ENCODE measurements around the gene MOB3B.

Gene MOB3B

DNA sequence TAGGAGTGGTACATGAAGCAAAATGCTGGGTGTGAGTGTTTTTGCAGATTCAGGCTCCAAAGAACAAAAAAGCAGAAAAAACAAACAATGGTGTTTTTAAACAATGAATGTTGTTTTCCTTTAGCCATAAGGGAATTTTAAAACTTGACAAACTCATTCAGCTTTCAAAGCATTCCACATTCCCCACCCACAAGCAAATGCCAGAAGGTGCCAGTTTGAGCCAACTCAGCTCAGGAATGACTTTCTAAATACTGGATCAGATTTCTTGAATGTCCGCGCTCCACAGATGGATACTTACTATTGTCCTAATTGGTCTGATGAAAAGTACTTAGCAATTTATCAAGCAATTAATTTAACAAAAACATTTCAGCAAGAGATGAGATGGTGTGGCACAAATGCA lies 12.9 kb upstream of the MOB3B start:
- Histone ChIP-seq H3K9me3 (ENCODE audit: control insufficient read depth, low read length) (no peaks in the 10 kb centered on the region), H3K36me3 (ENCODE audit: control insufficient read depth, insufficient read depth, low read length) (peaks cover 4% of the 10 kb centered on the region), H3K27ac (ENCODE audit: insufficient read depth, low read length, poor library complexity, severe bottlenecking) (no peak overlapping the region), H3K4me1 (ENCODE audit: control insufficient read depth, insufficient read depth, low read length, poor library complexity, severe bottlenecking) (no peaks in the 10 kb centered on the region), H3K27me3 (replicated peaks; ENCODE audit: control insufficient read depth, insufficient read depth, low read length, poor library complexity, severe bottlenecking) (no peaks in the 10 kb centered on the region), H3K4me3 (ENCODE audit: insufficient read depth, low read depth, low read length, poor library complexity, severe bottlenecking) (no peak overlapping the region)
- DNase-seq, result no peak

GRCh38 chr9:27541740-27542139 lies 12.1 kb upstream of the MOB3B start:
- Histone ChIP-seq H3K27ac (ENCODE audit: insufficient read depth, low read length, poor library complexity, severe bottlenecking) (no peak overlapping the region), H3K27me3 (replicated peaks; ENCODE audit: control insufficient read depth, insufficient read depth, low read length, poor library complexity, severe bottlenecking) (no peaks in the 10 kb centered on the region), H3K36me3 (ENCODE audit: control insufficient read depth, insufficient read depth, low read length) (peaks cover 4% of the 10 kb centered on the region), H3K9me3 (ENCODE audit: control insufficient read depth, low read length) (no peaks in the 10 kb centered on the region), H3K4me1 (ENCODE audit: control insufficient read depth, insufficient read depth, low read length, poor library complexity, severe bottlenecking) (no peaks in the 10 kb centered on the region), H3K4me3 (ENCODE audit: insufficient read depth, low read depth, low read length, poor library complexity, severe bottlenecking) (no peak overlapping the region)
- no peak for DNase-seq

DNA sequence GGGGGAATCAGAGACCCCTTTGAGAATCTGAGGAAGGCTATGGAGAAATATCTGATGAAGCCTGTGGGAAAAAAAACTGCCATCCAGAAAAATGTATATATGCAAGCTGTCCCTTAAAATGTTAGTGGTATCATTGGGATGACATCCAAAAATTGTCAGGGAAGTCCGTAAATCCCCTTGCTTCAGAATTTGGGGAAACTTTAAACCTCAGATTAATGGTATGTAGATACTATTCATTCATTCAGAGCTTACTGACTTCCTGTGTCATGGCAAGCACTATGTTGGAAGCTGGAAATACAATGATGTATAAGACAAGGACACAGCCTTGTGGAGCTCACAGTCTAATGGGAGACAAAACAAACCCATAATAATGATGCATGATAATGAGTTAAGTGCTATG lies 10.9 kb upstream of the MOB3B start:
- no peak for DNase-seq
- H3K4me3 ChIP-seq (ENCODE audit: insufficient read depth, low read depth, low read length, poor library complexity, severe bottlenecking), result no peak overlapping the region
- no peaks in the 10 kb centered on the region for H3K4me1 ChIP-seq (ENCODE audit: control insufficient read depth, insufficient read depth, low read length, poor library complexity, severe bottlenecking)
- no peaks in the 10 kb centered on the region for H3K9me3 ChIP-seq (ENCODE audit: control insufficient read depth, low read length)
- no peaks in the 10 kb centered on the region for H3K27me3 ChIP-seq (replicated peaks; ENCODE audit: control insufficient read depth, insufficient read depth, low read length, poor library complexity, severe bottlenecking)
- H3K36me3 ChIP-seq (ENCODE audit: control insufficient read depth, insufficient read depth, low read length), result peaks cover 4% of the 10 kb centered on the region
- H3K27ac ChIP-seq (ENCODE audit: insufficient read depth, low read length, poor library complexity, severe bottlenecking), result no peak overlapping the region

DNA sequence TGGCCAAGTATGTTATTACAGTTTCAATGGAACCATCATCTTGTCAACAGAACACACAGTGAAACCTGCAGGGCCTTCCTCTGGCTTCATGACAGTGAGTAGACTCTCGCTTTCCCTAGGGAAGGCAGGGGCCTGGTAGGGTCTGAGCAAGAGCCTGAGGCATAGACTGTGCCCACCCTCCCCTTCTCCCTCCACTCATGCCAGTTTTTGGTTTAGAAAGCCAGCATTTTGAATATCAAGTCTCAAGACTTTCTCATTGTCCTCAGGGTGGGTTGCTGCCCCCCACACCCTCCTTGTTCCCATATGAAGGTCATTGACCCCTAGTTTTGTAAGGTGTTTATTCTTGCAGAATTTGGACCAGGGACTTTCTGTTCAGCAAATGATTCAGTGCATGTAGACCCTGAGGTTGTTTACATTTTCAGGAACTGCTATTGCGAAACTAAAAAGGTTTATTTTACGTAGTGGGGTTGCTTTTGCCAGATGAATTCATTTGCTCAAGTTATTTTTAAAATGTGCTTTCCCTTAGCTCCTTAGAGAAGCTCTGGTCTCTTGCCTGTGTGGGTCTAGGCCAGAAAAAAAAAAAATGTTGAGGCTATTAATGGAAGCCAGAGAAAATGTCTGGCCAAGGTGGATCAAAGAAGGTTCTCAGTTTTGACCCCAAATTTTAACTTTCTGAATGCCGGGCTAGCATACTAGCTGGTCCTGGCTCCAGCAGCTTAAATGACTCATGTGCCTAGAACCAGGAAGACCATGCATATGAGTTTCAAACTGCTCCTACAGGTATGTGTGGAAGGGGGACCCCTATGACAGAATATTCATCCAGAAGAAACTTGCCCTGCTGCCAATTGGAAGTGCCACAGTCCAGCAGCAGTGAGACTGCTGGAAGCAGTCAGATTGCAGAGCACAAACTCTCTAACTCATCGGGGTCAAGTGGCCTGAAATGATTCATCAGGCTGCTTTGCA lies 10.1 kb upstream of the MOB3B start:
- Histone ChIP-seq H3K4me3 (ENCODE audit: insufficient read depth, low read depth, low read length, poor library complexity, severe bottlenecking) (no peak overlapping the region), H3K4me1 (ENCODE audit: control insufficient read depth, insufficient read depth, low read length, poor library complexity, severe bottlenecking) (no peaks in the 10 kb centered on the region), H3K36me3 (ENCODE audit: control insufficient read depth, insufficient read depth, low read length) (peaks cover 4% of the 10 kb centered on the region), H3K27ac (ENCODE audit: insufficient read depth, low read length, poor library complexity, severe bottlenecking) (no peak overlapping the region), H3K9me3 (ENCODE audit: control insufficient read depth, low read length) (no peaks in the 10 kb centered on the region), H3K27me3 (replicated peaks; ENCODE audit: control insufficient read depth, insufficient read depth, low read length, poor library complexity, severe bottlenecking) (no peaks in the 10 kb centered on the region)
- no peak for DNase-seq

- H3K27me3 ChIP-seq (replicated peaks; ENCODE audit: control insufficient read depth, insufficient read depth, low read length, poor library complexity, severe bottlenecking), result no peaks in the 10 kb centered on the region
- no peaks in the 10 kb centered on the region for H3K4me1 ChIP-seq (ENCODE audit: control insufficient read depth, insufficient read depth, low read length, poor library complexity, severe bottlenecking)
Measured at GRCh38 chr9:27538647-27539046, 9.0 kb upstream of the MOB3B start.

GRCh38 chr9:27537756-27538155 lies 8.1 kb upstream of the MOB3B start:
- DNase-seq, result no peak
- Histone ChIP-seq H3K4me3 (ENCODE audit: insufficient read depth, low read depth, low read length, poor library complexity, severe bottlenecking) (no peak overlapping the region), H3K36me3 (ENCODE audit: control insufficient read depth, insufficient read depth, low read length) (peaks cover 4% of the 10 kb centered on the region), H3K27me3 (replicated peaks; ENCODE audit: control insufficient read depth, insufficient read depth, low read length, poor library complexity, severe bottlenecking) (no peaks in the 10 kb centered on the region), H3K9me3 (ENCODE audit: control insufficient read depth, low read length) (no peaks in the 10 kb centered on the region), H3K27ac (ENCODE audit: insufficient read depth, low read length, poor library complexity, severe bottlenecking) (no peak overlapping the region), H3K4me1 (ENCODE audit: control insufficient read depth, insufficient read depth, low read length, poor library complexity, severe bottlenecking) (no peaks in the 10 kb centered on the region)

More at GRCh38 chr9:27538647-27539046, 9.0 kb upstream of the MOB3B start:
- no peak for DNase-seq
- Histone ChIP-seq H3K36me3 (ENCODE audit: control insufficient read depth, insufficient read depth, low read length) (peaks cover 4% of the 10 kb centered on the region), H3K9me3 (ENCODE audit: control insufficient read depth, low read length) (no peaks in the 10 kb centered on the region), H3K4me3 (ENCODE audit: insufficient read depth, low read depth, low read length, poor library complexity, severe bottlenecking) (no peak overlapping the region), H3K27ac (ENCODE audit: insufficient read depth, low read length, poor library complexity, severe bottlenecking) (no peak overlapping the region)

DNA sequence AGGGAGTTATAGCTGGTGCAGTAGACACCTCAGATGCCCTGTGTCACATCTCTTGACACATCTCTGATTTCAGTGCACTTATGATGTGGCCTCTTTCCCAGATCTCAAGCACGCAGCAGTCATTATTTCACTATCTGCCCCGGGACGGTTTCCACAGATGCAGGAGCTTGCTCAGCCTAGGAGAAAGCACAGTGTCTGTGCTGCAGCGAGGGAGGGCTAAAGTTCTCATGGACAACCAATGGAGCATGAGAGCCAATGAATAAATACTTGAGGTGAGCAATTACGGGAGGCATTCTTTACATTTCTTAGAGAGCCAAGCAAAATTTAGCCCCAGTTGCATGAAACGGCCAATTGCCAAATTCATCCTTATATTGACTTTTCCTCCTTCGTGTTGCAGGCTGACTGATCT lies 7.4 kb upstream of the MOB3B start:
- no peak for DNase-seq
- H3K27ac ChIP-seq (ENCODE audit: insufficient read depth, low read length, poor library complexity, severe bottlenecking), result no peak overlapping the region
- H3K9me3 ChIP-seq (ENCODE audit: control insufficient read depth, low read length), result no peaks in the 10 kb centered on the region
- H3K27me3 ChIP-seq (replicated peaks; ENCODE audit: control insufficient read depth, insufficient read depth, low read length, poor library complexity, severe bottlenecking), result no peaks in the 10 kb centered on the region
- H3K36me3 ChIP-seq (ENCODE audit: control insufficient read depth, insufficient read depth, low read length), result no peaks in the 10 kb centered on the region
- no peaks in the 10 kb centered on the region for H3K4me1 ChIP-seq (ENCODE audit: control insufficient read depth, insufficient read depth, low read length, poor library complexity, severe bottlenecking)
- H3K4me3 ChIP-seq (ENCODE audit: insufficient read depth, low read depth, low read length, poor library complexity, severe bottlenecking), result no peak overlapping the region

GRCh38 chr9:27536168-27536567 lies 6.6 kb upstream of the MOB3B start:
- Histone ChIP-seq H3K9me3 (ENCODE audit: control insufficient read depth, low read length) (no peaks in the 10 kb centered on the region), H3K27me3 (replicated peaks; ENCODE audit: control insufficient read depth, insufficient read depth, low read length, poor library complexity, severe bottlenecking) (no peaks in the 10 kb centered on the region), H3K4me1 (ENCODE audit: control insufficient read depth, insufficient read depth, low read length, poor library complexity, severe bottlenecking) (no peaks in the 10 kb centered on the region), H3K27ac (ENCODE audit: insufficient read depth, low read length, poor library complexity, severe bottlenecking) (no peak overlapping the region), H3K4me3 (ENCODE audit: insufficient read depth, low read depth, low read length, poor library complexity, severe bottlenecking) (no peak overlapping the region), H3K36me3 (ENCODE audit: control insufficient read depth, insufficient read depth, low read length) (no peaks in the 10 kb centered on the region)
- no peak for DNase-seq

DNA sequence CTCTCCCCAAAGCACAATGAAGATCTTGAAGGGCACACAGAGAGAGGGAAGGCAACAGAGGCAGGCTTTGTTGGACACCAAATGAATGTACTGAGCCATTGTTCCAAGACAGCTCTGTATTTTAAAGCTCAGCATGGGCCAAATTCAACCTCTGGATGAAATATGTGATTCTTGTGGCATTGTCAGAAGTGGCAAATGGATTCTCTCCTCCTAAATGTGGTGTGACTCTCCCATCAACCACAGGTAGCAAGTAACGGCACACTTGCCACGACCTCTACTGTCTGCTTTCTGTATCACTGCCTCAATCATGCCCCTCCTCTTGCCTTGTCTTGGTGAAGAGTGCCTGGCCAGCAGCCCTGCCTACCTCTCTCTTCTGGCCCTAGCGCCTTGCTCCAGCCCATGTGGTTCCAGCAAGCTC lies 6.1 kb upstream of the MOB3B start:
- no peak overlapping the region for H3K27ac ChIP-seq (ENCODE audit: insufficient read depth, low read length, poor library complexity, severe bottlenecking)
- no peaks in the 10 kb centered on the region for H3K36me3 ChIP-seq (ENCODE audit: control insufficient read depth, insufficient read depth, low read length)
- H3K4me3 ChIP-seq (ENCODE audit: insufficient read depth, low read depth, low read length, poor library complexity, severe bottlenecking), result no peak overlapping the region
- H3K9me3 ChIP-seq (ENCODE audit: control insufficient read depth, low read length), result no peaks in the 10 kb centered on the region
- no peaks in the 10 kb centered on the region for H3K4me1 ChIP-seq (ENCODE audit: control insufficient read depth, insufficient read depth, low read length, poor library complexity, severe bottlenecking)
- no peaks in the 10 kb centered on the region for H3K27me3 ChIP-seq (replicated peaks; ENCODE audit: control insufficient read depth, insufficient read depth, low read length, poor library complexity, severe bottlenecking)
- DNase-seq, result no peak

- H3K36me3 ChIP-seq (ENCODE audit: control insufficient read depth, insufficient read depth, low read length), result no peaks in the 10 kb centered on the region
- H3K4me1 ChIP-seq (ENCODE audit: control insufficient read depth, insufficient read depth, low read length, poor library complexity, severe bottlenecking), result no peaks in the 10 kb centered on the region
- H3K27ac ChIP-seq (ENCODE audit: insufficient read depth, low read length, poor library complexity, severe bottlenecking), result no peak overlapping the region
- no peaks in the 10 kb centered on the region for H3K9me3 ChIP-seq (ENCODE audit: control insufficient read depth, low read length)
- no peak overlapping the region for H3K4me3 ChIP-seq (ENCODE audit: insufficient read depth, low read depth, low read length, poor library complexity, severe bottlenecking)
- no peaks in the 10 kb centered on the region for H3K27me3 ChIP-seq (replicated peaks; ENCODE audit: control insufficient read depth, insufficient read depth, low read length, poor library complexity, severe bottlenecking)
- no peak for DNase-seq
Measured at GRCh38 chr9:27534658-27535209, 5.1 kb upstream of the MOB3B start.
